ENCODE data around the gene ASTN2. TPM values are rescaled to one million over a fixed set of nuclear protein-coding genes. Genes with fewer than 3 reads are reported as not detected.

ASTN2 gene
- total RNA-seq, 1 donor from 2014 or later: 13.6 TPM

DNA sequence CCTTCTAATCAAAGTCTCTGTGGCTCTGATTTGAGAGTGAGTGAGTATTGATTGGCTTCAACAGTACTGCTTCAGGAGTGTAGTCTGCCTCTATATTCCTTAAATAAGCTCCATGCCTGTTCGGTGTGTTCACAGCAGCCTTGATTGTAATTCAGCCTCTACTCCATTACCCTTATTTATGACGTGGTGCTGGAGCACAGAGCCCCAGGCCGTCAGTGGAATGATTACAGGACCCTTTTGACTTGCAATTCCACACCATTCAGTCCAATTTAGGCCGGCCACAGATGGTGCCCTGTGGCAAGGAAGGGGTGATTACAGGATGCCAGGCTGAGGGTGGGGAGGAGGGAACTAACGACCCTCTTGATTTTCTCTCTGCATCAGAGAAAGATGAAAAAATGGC lies 110.3 kb downstream of the ASTN2 start:
- Histone ChIP-seq H3K9ac (ENCODE audit: low read length) (no peak overlapping the region), H3K4me3 (ENCODE audit: insufficient read depth, low read depth, low read length) (no peak overlapping the region), H3K36me3 (ENCODE audit: insufficient read depth, low read length) (no peaks in the 10 kb centered on the region), H3K27ac (ENCODE audit: low read depth, low read length) (no peak overlapping the region), H3K27me3 (ENCODE audit: insufficient read depth, low read length) (no peaks in the 10 kb centered on the region), H3K9me3 (ENCODE audit: insufficient read depth, low read depth, low read length) (no peaks in the 10 kb centered on the region), H4K20me1 (ENCODE audit: insufficient read depth, low read length) (no peaks in the 10 kb centered on the region), H3K79me2 (ENCODE audit: insufficient read depth, low read length) (no peaks in the 10 kb centered on the region), H2AFZ (ENCODE audit: low read depth, low read length) (no peak overlapping the region), H3K4me2 (ENCODE audit: low read length) (no peak overlapping the region), H3K4me1 (ENCODE audit: insufficient read depth, low read length) (no peaks in the 10 kb centered on the region)
- FAIRE-seq: no peak
- no peak for DNase-seq (ENCODE audit: low read depth)
- H3K27ac Mint-ChIP-seq (ENCODE audit: unreplicated experiment): no peak overlapping the region
- peaks cover 7% of the 10 kb centered on the region for H3K27me3 Mint-ChIP-seq (ENCODE audit: low read depth, unreplicated experiment)
- no peaks in the 10 kb centered on the region for H3K9me3 Mint-ChIP-seq (ENCODE audit: unreplicated experiment)
- no peak for TF ChIP-seq EZH2 (IDR thresholded peaks at IDR 0.05; ENCODE audit: insufficient read depth, low read length)
- peaks cover 4% of the 10 kb centered on the region for H3K4me1 Mint-ChIP-seq (ENCODE audit: low read depth, unreplicated experiment)
- H3K36me3 Mint-ChIP-seq (ENCODE audit: low read depth, unreplicated experiment): no peaks in the 10 kb centered on the region
- no peak overlapping the region for H3K4me3 Mint-ChIP-seq (ENCODE audit: unreplicated experiment)

DNA sequence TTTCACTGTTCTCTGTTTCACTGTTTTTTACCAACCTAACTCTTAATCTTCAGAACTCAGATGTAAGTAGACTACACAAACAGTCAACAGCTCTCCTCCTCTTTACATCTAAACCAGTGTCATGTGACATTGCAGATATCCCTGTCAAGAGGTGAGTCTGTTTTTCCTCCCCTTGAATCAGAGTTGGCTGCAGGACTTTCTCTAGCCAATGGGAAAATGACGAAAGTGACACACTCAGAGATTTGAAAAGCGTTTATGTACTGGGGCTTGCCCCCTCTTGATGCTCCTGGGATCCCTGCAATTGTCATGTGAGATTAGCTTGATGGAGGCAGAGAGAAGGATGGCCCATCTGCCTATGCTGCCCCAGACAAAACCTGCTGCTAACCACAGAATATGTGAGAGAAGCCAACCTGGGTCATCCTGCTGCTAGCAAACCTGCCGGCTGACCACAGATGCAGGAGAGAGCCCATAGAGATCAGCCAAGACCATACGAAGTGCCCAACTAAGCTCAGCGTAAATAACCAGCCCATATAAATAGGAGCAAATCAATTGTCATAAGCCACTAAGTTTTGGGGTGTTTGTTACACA lies 111.1 kb downstream of the ASTN2 start:
- no peak overlapping the region for H3K4me2 ChIP-seq (ENCODE audit: low read length)
- no peak for DNase-seq (ENCODE audit: low read depth)
- no peak overlapping the region for H3K4me3 ChIP-seq (ENCODE audit: insufficient read depth, low read depth, low read length)
- no peaks in the 10 kb centered on the region for H3K36me3 Mint-ChIP-seq (ENCODE audit: low read depth, unreplicated experiment)
- H3K4me3 Mint-ChIP-seq (ENCODE audit: unreplicated experiment): no peak overlapping the region
- peaks cover 4% of the 10 kb centered on the region for H3K4me1 Mint-ChIP-seq (ENCODE audit: low read depth, unreplicated experiment)
- no peak overlapping the region for H3K27ac ChIP-seq (ENCODE audit: low read depth, low read length)
- no peaks in the 10 kb centered on the region for H3K9me3 Mint-ChIP-seq (ENCODE audit: unreplicated experiment)
- H2AFZ ChIP-seq (ENCODE audit: low read depth, low read length): no peak overlapping the region
- no peaks in the 10 kb centered on the region for H3K9me3 ChIP-seq (ENCODE audit: insufficient read depth, low read depth, low read length)
- no peaks in the 10 kb centered on the region for H3K4me1 ChIP-seq (ENCODE audit: insufficient read depth, low read length)
- H3K27ac Mint-ChIP-seq (ENCODE audit: unreplicated experiment): no peak overlapping the region
- TF ChIP-seq EZH2 (IDR thresholded peaks at IDR 0.05; ENCODE audit: insufficient read depth, low read length): no peak
- H3K36me3 ChIP-seq (ENCODE audit: insufficient read depth, low read length): no peaks in the 10 kb centered on the region
- no peak for FAIRE-seq
- H3K79me2 ChIP-seq (ENCODE audit: insufficient read depth, low read length): no peaks in the 10 kb centered on the region
- H3K27me3 ChIP-seq (ENCODE audit: insufficient read depth, low read length): no peaks in the 10 kb centered on the region
- H3K27me3 Mint-ChIP-seq (ENCODE audit: low read depth, unreplicated experiment): peaks cover 7% of the 10 kb centered on the region
- no peak overlapping the region for H3K9ac ChIP-seq (ENCODE audit: low read length)
- no peaks in the 10 kb centered on the region for H4K20me1 ChIP-seq (ENCODE audit: insufficient read depth, low read length)

DNA sequence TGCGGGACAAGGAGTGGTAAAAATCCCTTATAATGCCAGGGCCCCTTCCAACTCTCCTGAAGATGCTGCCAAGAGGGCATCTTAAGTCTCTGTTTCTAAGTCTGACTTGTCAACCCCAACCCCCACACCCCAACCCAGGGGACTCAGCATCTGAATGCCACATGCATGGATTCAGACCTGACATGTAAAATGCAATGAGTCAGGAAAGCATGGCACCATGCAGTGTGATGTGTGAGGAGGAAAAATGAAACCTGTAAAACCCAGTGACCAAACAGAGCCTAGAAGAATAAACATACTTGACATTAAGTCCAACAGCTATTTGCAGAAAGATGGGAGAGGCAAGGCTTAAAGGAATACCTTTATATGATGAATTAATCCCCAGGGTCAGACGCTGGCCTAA lies 112.4 kb downstream of the ASTN2 start:
- Histone ChIP-seq H3K36me3 (ENCODE audit: insufficient read depth, low read length) (no peaks in the 10 kb centered on the region), H3K9me3 (ENCODE audit: insufficient read depth, low read depth, low read length) (no peaks in the 10 kb centered on the region), H3K4me1 (ENCODE audit: insufficient read depth, low read length) (no peaks in the 10 kb centered on the region), H3K27me3 (ENCODE audit: insufficient read depth, low read length) (no peaks in the 10 kb centered on the region), H3K4me3 (ENCODE audit: insufficient read depth, low read depth, low read length) (no peak overlapping the region), H2AFZ (ENCODE audit: low read depth, low read length) (no peak overlapping the region), H3K4me2 (ENCODE audit: low read length) (no peak overlapping the region), H3K79me2 (ENCODE audit: insufficient read depth, low read length) (no peaks in the 10 kb centered on the region), H3K9ac (ENCODE audit: low read length) (no peak overlapping the region), H4K20me1 (ENCODE audit: insufficient read depth, low read length) (no peaks in the 10 kb centered on the region), H3K27ac (ENCODE audit: low read depth, low read length) (no peak overlapping the region)
- Mint-ChIP-seq H3K4me1 (ENCODE audit: low read depth, unreplicated experiment) (peaks cover 4% of the 10 kb centered on the region), H3K4me3 (ENCODE audit: unreplicated experiment) (no peak overlapping the region), H3K27me3 (ENCODE audit: low read depth, unreplicated experiment) (peaks cover 7% of the 10 kb centered on the region), H3K9me3 (ENCODE audit: unreplicated experiment) (no peaks in the 10 kb centered on the region), H3K27ac (ENCODE audit: unreplicated experiment) (no peak overlapping the region), H3K36me3 (ENCODE audit: low read depth, unreplicated experiment) (no peaks in the 10 kb centered on the region)
- TF ChIP-seq, protein P1, sequence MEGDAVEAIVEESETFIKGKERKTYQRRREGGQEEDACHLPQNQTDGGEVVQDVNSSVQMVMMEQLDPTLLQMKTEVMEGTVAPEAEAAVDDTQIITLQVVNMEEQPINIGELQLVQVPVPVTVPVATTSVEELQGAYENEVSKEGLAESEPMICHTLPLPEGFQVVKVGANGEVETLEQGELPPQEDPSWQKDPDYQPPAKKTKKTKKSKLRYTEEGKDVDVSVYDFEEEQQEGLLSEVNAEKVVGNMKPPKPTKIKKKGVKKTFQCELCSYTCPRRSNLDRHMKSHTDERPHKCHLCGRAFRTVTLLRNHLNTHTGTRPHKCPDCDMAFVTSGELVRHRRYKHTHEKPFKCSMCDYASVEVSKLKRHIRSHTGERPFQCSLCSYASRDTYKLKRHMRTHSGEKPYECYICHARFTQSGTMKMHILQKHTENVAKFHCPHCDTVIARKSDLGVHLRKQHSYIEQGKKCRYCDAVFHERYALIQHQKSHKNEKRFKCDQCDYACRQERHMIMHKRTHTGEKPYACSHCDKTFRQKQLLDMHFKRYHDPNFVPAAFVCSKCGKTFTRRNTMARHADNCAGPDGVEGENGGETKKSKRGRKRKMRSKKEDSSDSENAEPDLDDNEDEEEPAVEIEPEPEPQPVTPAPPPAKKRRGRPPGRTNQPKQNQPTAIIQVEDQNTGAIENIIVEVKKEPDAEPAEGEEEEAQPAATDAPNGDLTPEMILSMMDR (IDR thresholded peaks at IDR 0.05; ENCODE audit: insufficient read depth, low read depth, low read length): no peak
- TF ChIP-seq EZH2 (IDR thresholded peaks at IDR 0.05; ENCODE audit: insufficient read depth, low read length): no peak
- no peak for DNase-seq (ENCODE audit: low read depth)
- no peak for FAIRE-seq
